Left hindlimb (tissue), 1 donor: ENCODE data around the gene ITGB3BP.

ENCODE experiments used
- DNase-seq: peaks from one replicate; pipeline ENCODE4 v3.0.0-alpha.2; 2018

ITGB3BP gene

DNA sequence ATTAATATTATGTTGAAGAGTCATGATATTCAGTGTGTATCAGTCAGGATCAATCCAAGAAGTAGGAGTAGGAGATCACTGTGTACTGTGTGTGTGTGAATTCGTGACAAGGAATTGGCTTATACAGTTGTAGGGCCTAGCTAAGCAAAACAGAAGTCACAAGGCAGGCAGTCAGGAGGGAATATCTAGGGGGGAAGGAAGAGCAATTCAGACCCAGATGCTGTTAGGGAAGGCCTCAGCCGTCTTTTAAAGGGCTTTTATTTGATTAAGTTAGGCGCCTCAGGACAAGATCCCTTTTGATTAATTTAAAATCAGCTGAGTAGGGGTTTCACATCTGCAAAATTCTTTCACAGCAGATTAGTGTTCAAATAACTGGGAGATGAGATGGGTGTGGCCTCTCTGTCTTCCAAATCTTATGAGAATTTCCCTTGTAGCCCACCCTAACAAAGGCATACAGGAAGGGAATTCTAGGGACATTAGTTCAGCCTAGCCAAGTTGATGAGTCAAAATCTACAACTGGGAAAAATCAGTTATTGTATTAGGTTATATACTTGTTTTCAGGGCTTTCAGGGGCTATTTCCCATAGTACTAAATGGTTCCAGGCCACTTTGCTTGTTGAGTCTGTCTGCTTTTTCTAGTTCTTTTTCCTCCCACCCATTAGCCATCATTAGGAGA, 108.2 kb downstream of the ITGB3BP start:
- DNase-seq: no peak

DNA sequence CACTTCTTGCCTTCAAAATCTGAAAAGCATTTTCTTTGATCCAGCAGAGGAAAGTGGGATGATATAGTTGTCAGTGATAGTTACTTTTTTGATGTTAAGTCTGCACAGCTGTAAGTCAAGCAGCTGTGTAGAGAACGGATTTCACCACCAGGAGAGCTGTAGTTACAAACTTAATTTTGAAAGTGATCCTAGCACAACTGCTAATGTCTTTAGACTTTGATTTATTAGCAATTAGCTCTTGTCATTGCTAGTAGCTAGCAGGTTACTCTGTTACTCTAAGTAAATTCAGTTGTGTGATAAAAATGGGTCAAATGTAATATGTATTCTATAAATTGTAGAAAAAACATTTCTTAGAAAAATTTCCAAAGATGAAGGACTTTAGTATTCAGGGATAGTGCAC, 109.6 kb downstream of the ITGB3BP start:
- DNase-seq: no peak

DNA sequence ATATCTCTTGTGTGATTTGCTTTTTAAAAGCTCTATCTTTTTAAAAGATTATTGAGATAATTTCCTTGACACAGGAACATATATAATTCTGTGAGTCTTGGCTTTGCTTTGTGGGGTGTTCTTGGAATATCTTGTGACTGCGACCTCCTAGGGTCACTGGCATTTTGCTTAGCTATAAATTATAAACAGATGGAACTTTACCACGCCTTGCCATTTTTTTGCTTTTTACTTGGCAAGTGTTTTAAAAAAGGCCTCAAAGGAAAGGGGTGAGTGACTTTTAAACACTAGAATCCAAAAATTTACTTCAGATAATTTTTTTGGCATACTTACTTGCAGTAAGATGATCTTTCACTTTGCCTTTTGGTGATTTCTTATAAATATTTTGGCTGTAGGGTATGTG, 112.0 kb downstream of the ITGB3BP start:
- DNase-seq: no peak

DNA sequence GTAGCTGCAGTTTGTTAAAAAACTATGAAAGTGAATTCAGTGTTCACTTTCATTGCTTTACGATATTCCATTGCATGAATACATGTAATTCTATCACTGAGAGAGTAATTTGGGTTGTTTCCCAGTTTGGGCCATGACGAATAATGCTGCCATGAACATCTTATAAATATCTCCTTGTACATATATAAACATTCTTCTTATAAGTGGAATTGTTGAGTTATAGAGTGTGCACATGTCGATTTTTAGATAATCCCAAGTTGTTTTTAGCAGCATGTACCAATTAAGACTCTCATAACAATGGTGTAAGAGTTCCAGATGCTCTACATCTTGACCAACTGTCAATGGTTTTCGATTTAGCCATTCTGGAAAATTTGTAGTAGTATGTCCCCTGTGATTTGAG, 114.7 kb downstream of the ITGB3BP start:
- DNase-seq: no peak

DNA sequence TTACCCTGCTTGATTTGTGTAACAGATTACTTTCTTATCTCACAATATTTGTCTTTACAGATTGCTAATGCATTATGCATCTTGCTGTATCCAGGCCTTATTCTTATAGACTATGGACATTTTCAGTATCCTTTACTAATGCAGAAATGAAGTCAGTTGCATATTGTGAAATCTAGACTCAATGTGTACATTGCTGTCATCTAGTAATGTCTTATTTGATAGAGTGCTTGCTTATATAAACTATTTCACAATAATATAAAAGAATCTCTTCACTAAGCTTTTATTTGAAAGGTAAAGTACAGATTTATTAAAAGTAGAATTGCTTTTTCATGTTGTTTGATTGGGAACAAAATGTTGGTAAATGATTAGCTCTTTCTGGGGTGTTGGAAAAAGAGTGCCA, 116.0 kb downstream of the ITGB3BP start:
- DNase-seq: no peak

DNA sequence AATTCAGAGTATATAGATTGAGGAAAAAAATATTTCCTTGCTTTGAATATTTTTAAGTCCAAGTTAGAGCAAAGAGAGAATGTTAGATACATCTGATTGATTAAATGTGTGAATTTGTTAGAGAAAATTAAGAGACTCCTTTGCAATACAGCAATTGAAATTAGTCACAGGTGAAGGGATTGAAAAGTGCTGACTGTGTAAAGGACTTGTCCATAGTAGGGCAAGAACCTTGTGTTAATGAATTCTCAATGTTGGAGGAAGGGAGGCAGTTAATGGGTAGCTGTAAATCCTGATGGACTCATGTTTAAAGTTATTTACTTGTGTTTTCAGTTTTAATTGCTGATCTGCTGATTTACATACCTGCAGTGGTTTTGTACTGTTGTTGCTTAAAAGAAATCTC, 117.0 kb downstream of the ITGB3BP start:
- DNase-seq: no peak

DNA sequence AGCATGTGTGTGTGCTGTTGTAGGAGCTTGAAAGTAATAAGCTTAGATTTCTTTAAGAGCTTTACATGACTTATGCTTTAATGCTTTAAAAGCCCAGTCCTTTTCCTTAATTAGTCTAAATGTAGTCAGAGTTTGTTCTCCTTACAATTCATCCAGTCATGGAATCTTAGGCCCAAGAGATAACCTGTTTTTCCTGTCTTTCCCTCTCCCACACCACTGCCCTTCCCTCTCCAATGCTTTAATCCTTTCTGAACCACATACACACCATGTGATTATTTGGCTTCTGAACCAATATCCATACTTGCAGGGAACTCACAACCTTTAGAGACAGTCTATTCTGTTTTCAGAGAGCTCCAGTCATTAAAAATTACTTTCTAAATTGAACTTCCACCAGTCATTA, 118.0 kb downstream of the ITGB3BP start:
- no peak for DNase-seq

DNA sequence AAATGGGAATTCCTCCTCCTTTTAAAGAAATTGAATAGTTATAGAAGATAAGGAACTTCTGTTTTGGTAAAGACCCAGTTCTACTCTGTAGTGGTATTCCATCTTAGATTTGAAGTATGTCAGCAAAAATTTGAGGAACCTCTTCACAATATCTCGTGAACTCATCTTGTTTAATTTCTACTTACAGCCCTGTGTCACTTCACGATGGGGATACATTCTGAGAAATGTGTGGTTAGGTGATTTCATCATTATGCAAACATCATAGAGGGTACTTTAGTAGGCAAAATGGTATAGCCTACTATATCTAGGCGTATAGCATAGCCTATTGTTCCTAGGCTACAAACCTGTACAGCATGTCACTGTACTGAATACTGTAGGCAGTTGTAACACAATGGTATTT, 119.6 kb downstream of the ITGB3BP start:
- no peak for DNase-seq

DNA sequence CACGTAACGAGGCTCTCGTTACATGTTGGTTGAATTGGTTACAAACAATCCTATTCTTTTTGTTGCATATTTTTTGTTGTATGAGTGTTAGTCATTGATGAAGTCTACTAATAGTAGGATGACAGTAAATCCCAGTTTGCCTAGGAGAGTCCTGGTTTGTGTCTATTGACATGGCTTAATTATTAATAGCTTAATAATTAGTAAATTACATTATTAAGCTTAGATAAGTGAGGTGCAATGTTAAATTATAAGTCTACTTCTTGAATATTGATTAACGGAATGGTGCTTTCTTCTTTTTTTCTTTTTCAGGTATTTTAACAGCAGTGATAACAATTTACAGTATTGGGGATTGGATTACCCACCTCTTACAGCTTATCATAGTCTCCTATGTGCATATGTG, 121.1 kb downstream of the ITGB3BP start:
- DNase-seq: no peak
